ENCODE measurements around the gene CPT2.
A peak's percentile ranks its signal among the peaks of the same experiment; 100 is the strongest.

The CPT2 gene

GRCh38 chr1:53238197-53239155 lies 41.9 kb downstream of the CPT2 start, which contains the start of gene MAGOH:
Gene MAGOH (minus strand): TSS chr1:53238518. CDS start chr1:53238448, 70 bp downstream.
- DNase-seq (ENCODE audit: low read depth): peak; percentile 96
- H3K4me3 ChIP-seq (ENCODE audit: low read depth, low read length): peak within 1 kb of the TSS; percentile 97
- TF ChIP-seq CTCF (IDR thresholded peaks at IDR 0.05; ENCODE audit: insufficient read depth, low read depth, low read length, missing control alignments): no peak

- DNase-seq (ENCODE audit: low read depth): no peak
- no peak overlapping the region for H3K4me3 ChIP-seq (ENCODE audit: low read depth, low read length)
- TF ChIP-seq CTCF (IDR thresholded peaks at IDR 0.05; ENCODE audit: insufficient read depth, low read depth, low read length, missing control alignments): no peak
Measured at GRCh38 chr1:53241828-53242227, 45.2 kb downstream of the CPT2 start.

GRCh38 chr1:53242381-53242780 lies 45.8 kb downstream of the CPT2 start:
- DNase-seq (ENCODE audit: low read depth): no peak
- TF ChIP-seq CTCF (IDR thresholded peaks at IDR 0.05; ENCODE audit: insufficient read depth, low read depth, low read length, missing control alignments): no peak
- H3K4me3 ChIP-seq (ENCODE audit: low read depth, low read length): no peak overlapping the region

GRCh38 chr1:53244141-53244540 lies 47.5 kb downstream of the CPT2 start:
- no peak for DNase-seq (ENCODE audit: low read depth)
- no peak overlapping the region for H3K4me3 ChIP-seq (ENCODE audit: low read depth, low read length)
- no peak for TF ChIP-seq CTCF (IDR thresholded peaks at IDR 0.05; ENCODE audit: insufficient read depth, low read depth, low read length, missing control alignments)

- no peak for TF ChIP-seq CTCF (IDR thresholded peaks at IDR 0.05; ENCODE audit: insufficient read depth, low read depth, low read length, missing control alignments)
- DNase-seq (ENCODE audit: low read depth): no peak
- H3K4me3 ChIP-seq (ENCODE audit: low read depth, low read length): no peak overlapping the region
Measured at GRCh38 chr1:53246261-53247134, 49.9 kb downstream of the CPT2 start.

GRCh38 chr1:53249706-53250105 lies 53.1 kb downstream of the CPT2 start:
- H3K4me3 ChIP-seq (ENCODE audit: low read depth, low read length): no peak overlapping the region
- no peak for TF ChIP-seq CTCF (IDR thresholded peaks at IDR 0.05; ENCODE audit: insufficient read depth, low read depth, low read length, missing control alignments)
- no peak for DNase-seq (ENCODE audit: low read depth)
